Pulmonary artery endothelial cell (primary cell): ENCODE data around the gene ITPK1. TPM values are rescaled to one million over a fixed set of nuclear protein-coding genes. Genes with fewer than 3 reads are reported as not detected.

Source experiments
- DNase-seq: peaks from one replicate; pipeline ENCODE4 v3.0.0-alpha.2; 2011; ENCODE audit warnings: low read depth, low spot score
- total RNA-seq: library from RNA; depleted of rRNA; stranded (reverse); fragments of >200 nt; gene quantifications from 2 replicates; pipeline ENCODE4 v1.2.3, GENCODE V29; 2014

The ITPK1 gene
- total RNA-seq, 1 donor from 2014 or later = 28.1 TPM

GRCh38 chr14:93045211-93045674 is 70.5 kb downstream of the ITPK1 start:
- no peak for DNase-seq

DNA sequence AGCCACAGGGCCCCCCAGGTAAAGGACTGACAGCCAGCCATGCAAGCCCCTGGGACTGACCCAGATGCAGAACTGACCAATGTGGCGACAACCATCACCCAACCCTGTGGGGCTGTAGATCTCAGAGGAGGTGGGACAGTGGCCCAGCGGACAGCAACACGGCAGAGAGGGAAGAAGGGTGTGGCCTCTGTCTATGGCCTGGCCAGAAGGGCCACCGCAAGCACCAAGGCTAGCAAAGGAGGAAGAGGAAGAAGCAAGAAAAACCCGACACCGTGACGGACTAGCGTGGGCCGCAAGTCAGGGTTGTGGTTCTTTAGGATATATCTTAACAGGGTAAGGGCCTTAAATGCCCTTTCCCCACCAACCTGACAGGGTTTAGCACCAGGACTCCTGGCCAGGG is 71.2 kb downstream of the ITPK1 start:
- DNase-seq = no peak

- DNase-seq = no peak
Observed at GRCh38 chr14:93044121-93044520, 71.6 kb downstream of the ITPK1 start.

DNA sequence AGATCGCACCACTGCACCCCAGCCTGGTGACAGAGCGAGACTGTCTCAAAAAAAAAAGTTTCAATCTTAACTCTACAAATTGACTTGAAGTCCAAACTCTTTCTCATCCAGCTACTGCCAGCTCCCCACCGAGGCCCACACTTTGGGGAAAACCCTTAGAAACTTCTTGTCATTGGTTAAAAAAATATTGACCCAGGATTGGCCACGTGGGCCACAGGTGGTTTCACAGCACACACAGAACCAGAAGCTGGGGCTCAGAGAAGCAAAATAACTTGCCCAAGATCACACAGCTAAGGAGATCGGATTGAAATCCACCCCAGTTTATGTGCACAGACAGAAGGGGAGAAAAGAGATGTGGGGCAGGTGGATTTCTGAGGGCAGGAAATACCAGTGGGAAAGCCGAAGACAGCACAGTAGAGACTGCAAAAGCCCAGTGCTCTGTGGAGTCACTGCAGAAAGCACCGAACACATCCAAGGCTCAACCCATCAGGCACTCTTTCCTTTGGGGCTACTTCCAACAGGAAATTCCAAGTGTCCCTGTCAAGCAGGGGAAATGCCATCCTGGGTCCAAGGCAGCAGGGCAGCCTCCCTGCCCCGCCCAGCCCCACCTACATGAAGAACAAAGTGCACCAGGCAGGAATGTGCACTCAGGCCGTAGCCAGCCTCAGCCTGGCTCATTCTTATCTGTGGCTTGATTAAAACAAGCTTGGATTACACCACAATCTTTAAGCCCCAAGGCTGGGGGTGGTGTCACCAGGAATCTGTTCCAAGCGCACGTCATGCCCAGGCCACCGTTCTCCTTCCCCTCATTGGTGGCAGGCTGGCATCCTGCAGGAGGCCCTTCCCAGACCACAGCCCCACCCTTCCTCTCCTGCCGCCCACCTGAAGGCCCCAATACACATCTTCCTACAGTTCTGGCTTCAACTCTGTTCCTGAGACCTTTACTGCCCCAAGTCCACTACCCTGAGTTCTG is 72.5 kb downstream of the ITPK1 start:
- no peak for DNase-seq

DNA sequence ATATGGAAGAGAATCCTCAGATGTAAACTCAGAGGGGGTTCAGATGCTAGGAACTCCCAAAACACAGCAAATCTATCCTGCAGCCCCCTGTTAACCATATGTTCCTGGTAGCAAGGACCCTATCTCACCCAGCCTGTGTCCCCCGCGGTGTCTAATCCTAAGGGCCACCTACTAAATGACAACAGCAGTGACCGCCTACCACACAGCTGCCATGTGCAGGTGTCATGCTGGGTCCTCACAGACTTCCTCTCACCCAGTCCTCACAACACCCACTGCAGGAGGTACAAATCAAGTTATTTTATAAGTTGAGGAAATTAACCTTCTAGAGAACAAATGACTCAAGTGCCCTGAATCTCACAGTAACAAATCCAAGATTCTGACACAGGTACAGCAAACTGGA is 73.9 kb downstream of the ITPK1 start:
- no peak for DNase-seq

- DNase-seq = no peak
Observed at GRCh38 chr14:93040982-93041381, 74.7 kb downstream of the ITPK1 start.

DNA sequence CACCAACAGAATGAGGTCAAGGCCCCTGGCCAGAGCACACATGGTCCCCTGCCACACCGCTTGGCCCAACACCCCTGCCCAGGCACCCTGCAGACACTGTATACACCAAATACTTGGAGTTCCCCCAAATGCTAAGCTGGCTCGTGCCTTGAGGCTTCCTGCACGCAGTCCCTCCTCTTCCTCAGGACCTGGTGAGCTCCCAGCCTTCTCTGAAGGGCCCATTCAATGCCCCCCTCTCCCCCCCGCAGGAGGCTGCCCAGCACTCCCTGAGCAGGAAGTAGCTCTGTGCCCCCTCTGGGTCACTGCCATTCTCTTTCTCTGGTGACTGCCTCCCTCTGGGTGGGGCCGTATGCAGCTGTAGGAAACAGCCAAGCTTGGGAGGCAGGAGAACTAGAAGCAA is 75.3 kb downstream of the ITPK1 start:
- DNase-seq = no peak

- no peak for DNase-seq
Observed at GRCh38 chr14:93039649-93040315, 75.9 kb downstream of the ITPK1 start.

DNA sequence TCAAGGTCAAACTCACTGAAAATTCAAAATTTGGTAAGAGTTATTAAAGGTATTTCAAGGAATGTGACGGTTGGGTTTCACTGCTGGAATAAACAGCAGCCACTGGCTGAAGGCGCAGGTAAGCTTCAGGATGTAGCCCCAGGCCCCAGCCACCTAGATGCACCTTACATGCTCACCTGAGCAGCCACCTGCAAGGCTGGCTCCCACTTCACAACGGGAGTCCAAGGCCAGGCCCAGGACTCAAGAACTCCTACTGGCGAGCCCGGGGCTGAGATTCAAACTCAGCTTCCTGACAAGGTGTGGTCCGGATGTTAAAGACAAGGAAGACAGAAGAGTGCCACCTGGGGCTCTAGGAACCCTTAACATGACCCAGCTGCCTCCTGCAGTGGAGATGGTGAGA is 78.4 kb downstream of the ITPK1 start:
- DNase-seq = no peak

DNA sequence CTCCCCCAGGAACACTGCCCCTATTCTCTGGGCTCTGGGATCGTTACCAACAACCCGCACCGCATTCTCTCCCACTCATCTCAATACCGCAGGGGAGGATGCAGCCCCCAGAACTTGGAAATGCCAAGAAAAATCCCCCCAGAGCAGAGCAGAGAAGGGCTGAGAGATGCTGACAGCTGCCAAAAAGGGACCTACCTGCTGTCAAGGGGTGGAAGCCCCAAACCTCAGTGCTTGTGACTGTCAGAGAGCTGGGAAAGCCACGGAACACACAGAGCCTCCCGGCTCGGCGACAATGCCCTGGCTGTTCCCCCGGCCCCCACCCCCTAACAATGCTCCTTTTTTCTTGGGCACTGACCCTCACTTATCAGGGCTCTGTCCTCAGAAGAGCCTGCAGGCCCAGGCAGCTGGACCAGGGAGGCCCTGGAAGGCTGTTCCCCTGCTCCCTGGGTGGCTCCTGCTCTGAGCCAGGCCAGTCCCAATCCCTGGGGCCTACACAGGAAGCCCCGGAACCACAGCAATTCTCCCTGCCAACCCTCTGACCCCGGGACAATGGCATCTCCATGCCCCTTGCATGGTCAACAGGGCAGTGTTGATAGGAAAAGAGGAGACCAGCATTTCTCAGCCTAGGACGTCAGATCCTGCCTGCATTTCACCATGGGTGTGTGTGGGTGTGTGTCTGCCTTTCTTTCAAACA is 78.9 kb downstream of the ITPK1 start:
- no peak for DNase-seq

DNA sequence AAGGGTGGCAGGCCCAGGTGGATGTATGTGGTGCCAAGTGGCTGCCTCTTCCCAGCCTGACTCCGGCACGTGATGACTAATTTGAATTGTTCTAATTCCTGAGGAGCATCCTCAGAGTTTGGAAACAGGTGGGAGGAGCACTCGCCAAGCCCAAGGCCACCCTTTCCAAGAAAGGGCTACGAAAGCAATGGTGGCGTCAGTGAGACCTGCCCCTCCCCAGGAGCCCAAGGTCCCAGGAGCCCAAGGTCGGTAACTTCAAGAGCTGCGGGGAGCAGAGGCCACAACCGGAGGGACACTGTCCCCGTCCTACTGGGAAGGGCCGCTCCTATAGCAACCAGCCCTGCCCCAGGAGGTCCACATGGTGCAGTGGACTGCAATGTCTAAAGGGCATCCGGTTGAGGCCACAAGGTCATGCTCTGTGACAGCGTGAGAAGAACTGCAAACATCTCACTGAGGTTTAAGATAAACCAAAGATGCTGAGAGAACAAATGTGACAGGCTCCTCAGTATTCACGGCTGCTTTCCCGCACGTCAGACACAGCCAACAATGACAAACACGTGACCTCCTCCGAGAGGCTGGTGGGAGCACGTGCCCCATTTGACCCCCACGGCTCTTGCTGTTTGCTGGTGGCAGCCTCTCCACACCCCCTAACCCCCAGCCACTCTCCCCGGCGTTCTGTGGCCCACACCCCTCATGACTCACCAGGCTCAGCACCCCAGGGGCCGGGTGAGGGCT is 79.6 kb downstream of the ITPK1 start:
- no peak for DNase-seq

DNA sequence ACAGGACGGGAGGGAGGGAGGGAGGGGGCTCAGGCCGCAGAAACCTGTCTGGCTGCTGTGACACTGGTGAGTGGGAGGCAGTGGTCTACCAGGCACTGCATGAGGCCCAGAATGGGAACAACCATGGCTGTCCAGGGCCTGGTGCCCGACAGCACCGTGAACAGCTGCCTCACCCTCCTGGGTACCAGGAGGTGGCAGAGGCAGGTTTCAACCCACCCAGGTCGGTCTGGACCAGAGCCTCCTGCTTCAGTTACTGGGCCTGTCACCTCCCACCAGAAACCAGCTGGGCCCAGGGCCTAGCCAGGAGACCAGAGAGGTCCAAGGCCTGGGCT is 80.2 kb downstream of the ITPK1 start:
- DNase-seq = no peak

DNA sequence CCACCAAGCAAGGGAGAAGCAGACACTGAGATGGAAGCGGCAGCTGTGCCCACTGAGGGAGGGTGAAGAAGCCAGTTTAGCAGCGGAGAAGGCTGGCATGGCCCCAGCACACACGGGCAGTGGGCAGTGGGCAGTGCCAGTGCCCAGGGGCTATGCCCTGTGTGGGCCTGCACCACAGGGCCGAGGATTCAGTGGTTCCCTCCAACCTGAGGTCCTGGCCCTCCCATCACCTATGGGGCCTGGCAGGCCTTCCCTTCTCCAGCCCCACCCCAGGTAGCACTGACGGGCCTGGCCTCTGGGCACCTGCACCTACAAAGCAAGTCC is 81.1 kb downstream of the ITPK1 start:
- DNase-seq = no peak

DNA sequence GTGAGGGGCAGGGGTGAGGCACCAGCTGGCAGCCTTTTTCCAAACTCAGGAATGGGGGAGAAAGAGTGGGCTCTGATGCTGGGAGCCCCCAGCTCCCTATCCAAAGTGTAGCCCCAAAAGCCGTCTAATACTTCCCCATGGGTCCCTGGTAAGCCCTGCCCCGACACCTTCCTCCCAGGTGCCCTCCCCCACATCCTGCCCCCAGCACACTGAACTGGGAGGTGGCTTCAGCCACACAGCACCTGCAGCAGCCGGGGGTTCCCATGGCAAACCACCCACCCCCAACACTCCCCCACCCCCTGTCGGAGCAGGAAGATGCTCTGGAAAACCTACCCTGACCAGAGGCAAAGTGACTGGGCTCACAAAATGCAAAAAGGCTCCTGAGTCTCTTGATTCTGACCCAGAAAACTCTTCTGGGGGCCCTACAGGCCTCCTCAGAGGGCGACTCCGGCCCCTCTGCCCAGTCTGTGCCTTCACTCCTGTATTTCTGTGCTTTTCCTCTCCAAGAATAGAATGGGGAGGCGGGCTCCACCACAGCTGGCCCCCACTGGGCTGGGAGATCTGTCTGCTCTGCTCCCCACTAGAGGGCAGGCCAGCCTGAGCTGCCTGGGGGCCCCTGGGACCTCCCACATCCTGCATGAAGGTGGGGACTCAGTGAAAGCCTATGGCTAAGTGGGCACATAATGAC is 81.6 kb downstream of the ITPK1 start:
- no peak for DNase-seq

DNA sequence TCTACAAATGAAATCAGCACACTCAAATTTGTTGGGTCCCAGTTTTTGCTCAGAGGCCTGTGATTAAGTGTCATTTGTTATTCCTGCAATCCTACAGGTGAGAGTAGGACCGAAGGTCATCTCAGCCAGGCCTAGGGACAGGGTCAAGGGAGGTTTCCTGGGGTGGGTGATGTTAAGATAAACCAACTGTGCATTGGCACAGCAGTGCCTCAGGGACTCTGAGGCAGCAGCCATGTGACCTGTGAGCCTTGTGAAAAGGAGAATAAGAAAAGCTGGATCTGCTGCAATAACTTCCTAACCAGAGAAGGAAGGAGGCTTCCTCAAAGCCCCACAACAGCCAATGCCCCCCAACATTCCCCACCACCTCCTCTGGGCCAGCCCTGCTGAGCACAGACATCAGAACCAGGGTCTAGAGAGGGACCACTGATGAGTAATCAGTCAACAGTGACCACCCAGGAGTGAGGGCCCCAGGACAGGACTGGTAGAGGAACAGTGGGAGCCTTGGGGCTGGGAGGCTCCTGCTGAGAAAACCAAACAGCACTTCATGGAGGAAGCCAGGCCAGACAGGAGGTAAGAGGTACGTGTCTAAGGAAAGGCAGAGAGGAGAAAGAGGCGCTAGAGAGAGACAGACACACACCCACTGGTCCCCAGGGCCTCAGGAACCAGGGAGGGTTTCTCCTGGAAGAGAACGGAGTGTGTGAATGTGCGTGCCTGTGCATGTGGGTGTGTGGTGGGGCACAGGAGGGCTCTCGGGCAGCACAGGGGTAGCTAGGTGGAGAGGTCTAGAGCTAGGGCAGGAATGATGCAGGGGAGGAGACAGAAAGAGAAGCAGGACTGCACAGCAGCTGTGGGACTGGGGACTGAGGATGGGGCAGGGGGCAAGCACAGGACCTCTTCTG is 82.4 kb downstream of the ITPK1 start:
- no peak for DNase-seq

DNA sequence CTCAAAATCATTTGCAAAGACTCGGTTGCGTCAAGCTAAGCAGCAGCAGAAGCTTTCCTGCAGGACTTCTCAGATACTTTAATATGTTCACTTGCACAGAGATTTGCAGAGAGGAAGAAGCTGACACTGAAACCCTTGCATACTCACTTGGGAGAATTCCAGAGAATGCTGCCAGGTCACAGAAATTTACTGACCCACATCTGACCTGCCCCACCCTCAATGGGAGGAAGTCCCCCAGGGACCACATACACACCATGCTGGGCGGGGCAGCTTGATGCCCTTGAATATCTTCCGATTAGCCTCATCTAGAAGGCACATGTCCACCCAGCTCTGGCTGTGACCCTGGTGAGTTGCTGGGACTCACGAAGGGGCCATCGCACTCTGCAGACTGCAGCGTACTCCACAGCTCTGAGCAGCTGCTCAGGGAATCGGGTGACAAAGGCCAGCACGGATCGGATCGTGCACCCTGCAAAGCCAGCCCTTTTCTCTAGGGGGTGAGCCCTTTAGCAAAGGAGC is 83.2 kb downstream of the ITPK1 start:
- no peak for DNase-seq

GRCh38 chr14:93031505-93032315 is 84.0 kb downstream of the ITPK1 start:
- no peak for DNase-seq

DNA sequence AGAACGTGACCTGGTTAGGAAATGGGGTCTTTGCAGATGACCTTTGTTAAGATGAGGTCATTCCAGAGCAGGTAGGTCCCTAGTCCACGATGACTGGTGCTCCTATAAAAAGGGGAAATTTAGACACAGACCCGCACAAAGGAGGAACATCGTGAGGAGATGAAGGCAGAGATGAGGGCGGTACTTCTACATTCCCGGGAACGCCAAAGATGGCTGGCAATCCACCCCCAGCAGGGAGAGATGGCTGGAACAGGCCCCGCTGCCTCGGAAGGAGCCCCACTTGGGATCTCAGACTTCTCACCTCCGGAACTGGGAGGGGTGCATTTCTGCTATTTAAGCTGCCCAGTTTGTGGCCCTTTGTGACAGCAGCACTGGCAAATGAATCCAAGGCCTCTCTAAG is 85.0 kb downstream of the ITPK1 start:
- no peak for DNase-seq
